ENCODE results near the gene ZNF143.

DNA sequence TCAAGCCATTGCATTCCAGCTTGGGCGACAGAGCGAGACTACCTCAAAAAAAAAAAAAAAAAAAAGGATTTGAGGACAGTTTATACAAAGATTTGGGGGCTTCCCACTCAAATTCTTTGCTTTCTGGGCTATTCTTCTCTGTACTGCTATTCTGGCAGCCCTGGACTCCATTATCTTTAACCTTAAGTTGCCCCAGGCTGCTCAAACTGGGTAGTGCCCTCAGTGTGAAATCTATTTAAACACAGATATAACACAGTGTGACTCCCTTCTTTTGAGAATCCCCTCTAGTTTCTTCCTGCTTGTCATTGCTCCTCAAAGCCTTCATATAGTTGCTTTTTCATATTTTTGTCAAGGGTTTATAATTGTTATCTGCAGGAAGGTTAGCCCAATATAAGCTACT lies 63.2 kb downstream of the ZNF143 start:
- TF ChIP-seq, protein P1, sequence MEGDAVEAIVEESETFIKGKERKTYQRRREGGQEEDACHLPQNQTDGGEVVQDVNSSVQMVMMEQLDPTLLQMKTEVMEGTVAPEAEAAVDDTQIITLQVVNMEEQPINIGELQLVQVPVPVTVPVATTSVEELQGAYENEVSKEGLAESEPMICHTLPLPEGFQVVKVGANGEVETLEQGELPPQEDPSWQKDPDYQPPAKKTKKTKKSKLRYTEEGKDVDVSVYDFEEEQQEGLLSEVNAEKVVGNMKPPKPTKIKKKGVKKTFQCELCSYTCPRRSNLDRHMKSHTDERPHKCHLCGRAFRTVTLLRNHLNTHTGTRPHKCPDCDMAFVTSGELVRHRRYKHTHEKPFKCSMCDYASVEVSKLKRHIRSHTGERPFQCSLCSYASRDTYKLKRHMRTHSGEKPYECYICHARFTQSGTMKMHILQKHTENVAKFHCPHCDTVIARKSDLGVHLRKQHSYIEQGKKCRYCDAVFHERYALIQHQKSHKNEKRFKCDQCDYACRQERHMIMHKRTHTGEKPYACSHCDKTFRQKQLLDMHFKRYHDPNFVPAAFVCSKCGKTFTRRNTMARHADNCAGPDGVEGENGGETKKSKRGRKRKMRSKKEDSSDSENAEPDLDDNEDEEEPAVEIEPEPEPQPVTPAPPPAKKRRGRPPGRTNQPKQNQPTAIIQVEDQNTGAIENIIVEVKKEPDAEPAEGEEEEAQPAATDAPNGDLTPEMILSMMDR (IDR thresholded peaks at IDR 0.05): no peak
- TF ChIP-seq ZFX (IDR thresholded peaks at IDR 0.05; ENCODE audit: borderline replicate concordance): no peak
